ENCODE results near the gene GRID2.

GRID2 gene

GRCh38 chr4:92789741-92790140 is 486.0 kb downstream of the GRID2 start:
- no peaks in the 10 kb centered on the region for H3K9me3 ChIP-seq (ENCODE audit: severe bottlenecking)
- no peak overlapping the region for H3K27ac ChIP-seq
- no peaks in the 10 kb centered on the region for H3K36me3 ChIP-seq
- H3K27me3 ChIP-seq (ENCODE audit: insufficient read depth, low read depth, severe bottlenecking): no peaks in the 10 kb centered on the region
- no peak for TF ChIP-seq CTCF (IDR thresholded peaks at IDR 0.05; ENCODE audit: low read depth, low read length)
- H3K4me3 ChIP-seq (ENCODE audit: low read depth, low read length): no peak overlapping the region
- no peak for DNase-seq

- H3K9me3 ChIP-seq (ENCODE audit: severe bottlenecking): no peaks in the 10 kb centered on the region
- no peak overlapping the region for H3K27ac ChIP-seq
- no peaks in the 10 kb centered on the region for H3K36me3 ChIP-seq
- no peaks in the 10 kb centered on the region for H3K27me3 ChIP-seq (ENCODE audit: insufficient read depth, low read depth, severe bottlenecking)
- H3K4me3 ChIP-seq (ENCODE audit: low read depth, low read length): no peak overlapping the region
- no peak for TF ChIP-seq CTCF (IDR thresholded peaks at IDR 0.05; ENCODE audit: low read depth, low read length)
- DNase-seq: no peak
These were observed 488.2 kb downstream of the GRID2 start for GRCh38 chr4:92791871-92792440.

GRCh38 chr4:92809381-92809780 is 505.6 kb downstream of the GRID2 start:
- no peak for TF ChIP-seq CTCF (IDR thresholded peaks at IDR 0.05; ENCODE audit: low read depth, low read length)
- no peak overlapping the region for H3K4me3 ChIP-seq (ENCODE audit: low read depth, low read length)
- H3K9me3 ChIP-seq (ENCODE audit: severe bottlenecking): no peaks in the 10 kb centered on the region
- H3K27me3 ChIP-seq (ENCODE audit: insufficient read depth, low read depth, severe bottlenecking): no peaks in the 10 kb centered on the region
- H3K36me3 ChIP-seq: no peaks in the 10 kb centered on the region
- no peak overlapping the region for H3K27ac ChIP-seq
- DNase-seq: no peak

GRCh38 chr4:92812652-92813051 is 508.9 kb downstream of the GRID2 start:
- H3K27ac ChIP-seq: no peak overlapping the region

GRCh38 chr4:92814677-92815076 is 510.9 kb downstream of the GRID2 start:
- Histone ChIP-seq H3K4me3 (ENCODE audit: low read depth, low read length) (no peak overlapping the region), H3K9me3 (ENCODE audit: severe bottlenecking) (no peaks in the 10 kb centered on the region), H3K36me3 (no peaks in the 10 kb centered on the region), H3K27me3 (ENCODE audit: insufficient read depth, low read depth, severe bottlenecking) (no peaks in the 10 kb centered on the region), H3K27ac (no peak overlapping the region)
- no peak for DNase-seq
- TF ChIP-seq CTCF (IDR thresholded peaks at IDR 0.05; ENCODE audit: low read depth, low read length): no peak

More at GRCh38 chr4:92812652-92813051, 508.9 kb downstream of the GRID2 start:
- Histone ChIP-seq H3K36me3 (no peaks in the 10 kb centered on the region), H3K4me3 (ENCODE audit: low read depth, low read length) (no peak overlapping the region), H3K9me3 (ENCODE audit: severe bottlenecking) (no peaks in the 10 kb centered on the region), H3K27me3 (ENCODE audit: insufficient read depth, low read depth, severe bottlenecking) (no peaks in the 10 kb centered on the region)
- no peak for TF ChIP-seq CTCF (IDR thresholded peaks at IDR 0.05; ENCODE audit: low read depth, low read length)
- DNase-seq: no peak

- Histone ChIP-seq H3K27me3 (ENCODE audit: insufficient read depth, low read depth, severe bottlenecking) (no peaks in the 10 kb centered on the region), H3K27ac (no peak overlapping the region), H3K9me3 (ENCODE audit: severe bottlenecking) (no peaks in the 10 kb centered on the region), H3K4me3 (ENCODE audit: low read depth, low read length) (no peak overlapping the region), H3K36me3 (no peaks in the 10 kb centered on the region)
- DNase-seq: no peak
- TF ChIP-seq CTCF (IDR thresholded peaks at IDR 0.05; ENCODE audit: low read depth, low read length): no peak
These were observed 521.5 kb downstream of the GRID2 start for GRCh38 chr4:92825256-92825655.

Measured in WERI-Rb-1 (cell line).